ENCODE results near the gene CCDC90B. TPM values are rescaled to one million over a fixed set of nuclear protein-coding genes. Genes with fewer than 3 reads are reported as not detected.
"Not testable (repeated sequence)": the region's sequence is repeated elsewhere in the genome, so short reads cannot be mapped to it uniquely, and the experiment has no call there.

Gene CCDC90B
- total RNA-seq, 1 donor from 2014 or later, result 35.8 TPM

DNA sequence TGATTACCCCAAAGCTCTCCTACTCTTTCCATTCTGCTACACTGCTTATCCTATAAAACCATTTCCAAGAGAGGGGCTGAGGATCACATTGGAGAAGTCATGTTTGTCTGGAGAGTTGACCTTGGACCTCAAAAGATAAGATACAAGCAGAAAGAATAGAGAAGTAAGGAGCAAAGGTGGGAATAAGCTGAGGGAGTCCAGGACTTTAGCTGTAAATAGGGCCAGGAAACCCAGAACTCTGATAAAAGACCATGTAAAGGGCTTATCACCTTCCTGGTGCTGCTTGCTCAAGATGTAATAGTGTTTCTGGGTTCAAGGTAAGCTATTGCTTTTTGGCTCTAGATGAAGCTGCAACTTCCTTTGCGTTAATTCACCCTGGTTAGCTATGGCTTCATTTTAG is 32.8 kb upstream of the CCDC90B start:
- TF ChIP-seq, protein P1, sequence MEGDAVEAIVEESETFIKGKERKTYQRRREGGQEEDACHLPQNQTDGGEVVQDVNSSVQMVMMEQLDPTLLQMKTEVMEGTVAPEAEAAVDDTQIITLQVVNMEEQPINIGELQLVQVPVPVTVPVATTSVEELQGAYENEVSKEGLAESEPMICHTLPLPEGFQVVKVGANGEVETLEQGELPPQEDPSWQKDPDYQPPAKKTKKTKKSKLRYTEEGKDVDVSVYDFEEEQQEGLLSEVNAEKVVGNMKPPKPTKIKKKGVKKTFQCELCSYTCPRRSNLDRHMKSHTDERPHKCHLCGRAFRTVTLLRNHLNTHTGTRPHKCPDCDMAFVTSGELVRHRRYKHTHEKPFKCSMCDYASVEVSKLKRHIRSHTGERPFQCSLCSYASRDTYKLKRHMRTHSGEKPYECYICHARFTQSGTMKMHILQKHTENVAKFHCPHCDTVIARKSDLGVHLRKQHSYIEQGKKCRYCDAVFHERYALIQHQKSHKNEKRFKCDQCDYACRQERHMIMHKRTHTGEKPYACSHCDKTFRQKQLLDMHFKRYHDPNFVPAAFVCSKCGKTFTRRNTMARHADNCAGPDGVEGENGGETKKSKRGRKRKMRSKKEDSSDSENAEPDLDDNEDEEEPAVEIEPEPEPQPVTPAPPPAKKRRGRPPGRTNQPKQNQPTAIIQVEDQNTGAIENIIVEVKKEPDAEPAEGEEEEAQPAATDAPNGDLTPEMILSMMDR (IDR thresholded peaks at IDR 0.05; ENCODE audit: insufficient read depth, low read length, severe bottlenecking), result no peak

DNA sequence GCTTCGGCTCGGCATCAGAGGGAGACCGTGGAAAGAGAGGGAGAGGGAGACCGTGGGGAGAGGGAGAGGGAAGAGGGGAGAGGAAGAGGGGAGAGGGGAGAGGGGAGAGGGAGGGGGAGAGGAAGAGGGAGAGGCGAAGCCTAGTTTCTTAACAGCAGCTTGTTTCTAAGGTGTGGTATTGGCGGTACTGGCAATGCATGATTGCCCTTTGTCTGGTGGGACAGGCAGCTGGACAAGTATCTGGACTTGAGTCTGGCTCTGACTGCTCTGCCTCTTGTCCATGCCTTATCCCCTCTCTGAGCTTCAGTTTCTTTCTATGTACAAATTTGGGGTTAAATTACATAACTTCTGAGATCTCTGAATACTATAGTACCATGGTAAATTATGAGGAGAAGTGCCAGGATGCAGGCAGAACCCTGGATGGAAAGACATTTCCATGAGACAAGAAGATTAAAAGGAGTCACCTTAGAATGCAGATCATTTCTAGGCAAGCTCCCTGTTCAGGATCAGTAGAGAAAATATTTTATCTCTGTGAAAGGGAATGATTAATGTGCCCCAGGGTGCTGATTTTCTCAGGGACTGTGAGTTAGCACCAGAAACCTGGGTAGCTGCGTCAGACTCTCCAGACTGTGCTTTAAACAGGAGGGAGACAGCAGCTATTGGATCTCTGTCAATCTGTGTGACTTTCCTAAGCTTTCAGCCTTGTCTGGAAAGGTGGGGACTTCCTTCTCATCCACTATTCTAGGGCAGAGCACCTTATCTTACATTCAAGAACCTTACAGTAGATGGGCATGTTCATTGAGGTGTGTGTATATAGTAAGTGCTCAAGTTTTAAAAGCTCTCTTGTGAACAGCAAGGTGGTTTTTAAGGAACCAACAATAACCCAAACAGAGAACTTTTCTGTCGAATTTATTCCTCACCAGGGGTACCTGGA is 31.9 kb upstream of the CCDC90B start:
- Histone ChIP-seq H3K27me3 (ENCODE audit: control insufficient read depth, insufficient read depth, low read length) (no peaks in the 10 kb centered on the region), H3K36me3 (ENCODE audit: control insufficient read depth, insufficient read depth, low read length) (no peaks in the 10 kb centered on the region), H3K4me3 (ENCODE audit: low read depth, low read length) (no peak overlapping the region)
- TF ChIP-seq, protein P1 (IDR thresholded peaks at IDR 0.05; ENCODE audit: insufficient read depth, low read length, severe bottlenecking), result no peak
- DNase-seq (ENCODE audit: low read depth) (peak; percentile 30), FAIRE-seq (no peak)

More for the DNA sequence above, 32.8 kb upstream of the CCDC90B start:
- DNase-seq (ENCODE audit: low read depth) (no peak), FAIRE-seq (no peak)
- Histone ChIP-seq H3K27me3 (ENCODE audit: control insufficient read depth, insufficient read depth, low read length) (no peaks in the 10 kb centered on the region), H3K36me3 (ENCODE audit: control insufficient read depth, insufficient read depth, low read length) (no peaks in the 10 kb centered on the region), H3K4me3 (ENCODE audit: low read depth, low read length) (no peak overlapping the region)

DNA sequence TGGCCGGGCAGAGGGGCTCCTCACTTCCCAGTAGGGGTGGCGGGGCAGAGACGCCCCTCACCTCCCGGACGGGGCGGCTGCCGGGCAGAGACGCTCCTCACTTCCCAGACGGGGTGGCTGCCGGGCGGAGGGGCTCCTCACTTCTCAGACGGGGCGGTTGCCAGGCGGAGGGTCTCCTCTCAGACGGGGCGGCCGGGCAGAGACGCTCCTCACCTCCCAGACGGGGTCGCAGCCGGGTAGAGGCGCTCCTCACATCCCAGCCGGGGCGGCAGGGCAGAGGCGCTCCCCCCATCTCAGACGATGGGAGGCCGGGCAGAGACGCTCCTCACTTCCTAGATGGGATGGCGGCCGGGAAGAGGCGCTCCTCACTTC is 30.7 kb upstream of the CCDC90B start:
- FAIRE-seq; H3K36me3 ChIP-seq (ENCODE audit: control insufficient read depth, insufficient read depth, low read length); H3K4me3 ChIP-seq (ENCODE audit: low read depth, low read length); H3K27me3 ChIP-seq (ENCODE audit: control insufficient read depth, insufficient read depth, low read length); DNase-seq (ENCODE audit: low read depth): not testable (repeated sequence)

DNA sequence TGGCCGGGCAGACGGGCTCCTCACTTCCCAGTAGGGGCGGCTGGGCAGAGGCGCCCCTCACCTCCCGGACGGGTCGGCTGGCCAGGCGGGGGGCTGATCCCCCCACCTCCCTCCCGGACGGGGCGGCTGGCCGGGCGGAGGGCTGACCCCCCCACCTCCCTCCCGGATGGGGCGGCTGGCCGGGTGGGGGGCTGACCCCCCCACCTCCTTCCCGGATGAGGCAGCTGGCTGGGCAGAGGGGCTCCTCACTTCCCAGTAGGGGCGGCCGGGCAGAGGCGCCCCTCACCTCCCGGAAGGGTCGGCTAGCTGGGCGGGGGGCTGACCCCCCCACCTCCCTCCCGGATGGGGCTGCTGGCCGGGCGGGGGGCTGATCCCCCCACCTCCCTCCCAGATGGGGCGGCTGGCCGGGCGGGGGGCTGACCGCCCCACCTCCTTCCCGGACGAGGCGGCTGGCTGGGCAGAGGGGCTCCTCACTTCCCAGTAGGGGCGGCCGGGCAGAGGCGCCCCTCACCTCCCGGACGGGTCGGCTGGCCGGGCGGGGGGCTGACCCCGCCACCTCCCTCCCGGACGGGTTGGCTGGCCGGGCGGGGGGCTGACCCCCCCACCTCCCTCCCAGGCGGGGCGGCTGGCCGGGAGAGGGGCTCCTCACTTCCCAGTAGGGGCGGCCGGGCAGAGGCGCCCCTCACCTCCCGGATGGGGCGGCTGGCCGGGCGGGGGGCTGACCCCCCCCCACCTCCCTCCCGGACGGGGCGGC is 30.2 kb upstream of the CCDC90B start:
- H3K27me3 ChIP-seq (ENCODE audit: control insufficient read depth, insufficient read depth, low read length); H3K4me3 ChIP-seq (ENCODE audit: low read depth, low read length); FAIRE-seq; H3K36me3 ChIP-seq (ENCODE audit: control insufficient read depth, insufficient read depth, low read length); DNase-seq (ENCODE audit: low read depth): not testable (repeated sequence)

DNA sequence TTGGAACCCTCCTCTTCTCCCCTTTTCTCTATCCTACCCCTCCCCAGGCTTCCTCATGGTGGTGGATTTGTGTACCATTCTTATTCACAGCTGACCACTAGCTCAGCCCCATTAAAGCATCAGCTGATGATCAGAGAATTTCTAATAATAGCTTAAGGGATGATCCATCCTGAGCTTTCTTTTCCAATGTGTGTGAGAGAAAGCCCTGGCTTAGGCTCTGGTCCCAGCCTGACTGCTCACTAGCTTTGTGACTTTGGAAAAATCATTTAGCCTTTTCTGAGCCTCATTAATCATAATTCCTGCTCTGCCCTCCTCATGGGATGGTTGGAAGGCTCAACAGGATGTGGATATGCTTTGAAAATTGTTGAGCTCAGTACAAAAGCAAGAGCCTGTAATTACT is 26.3 kb upstream of the CCDC90B start:
- DNase-seq (ENCODE audit: low read depth), result no peak
- H3K4me3 ChIP-seq (ENCODE audit: low read depth, low read length), result no peak overlapping the region
- no peak for FAIRE-seq
- TF ChIP-seq, protein P1 (IDR thresholded peaks at IDR 0.05; ENCODE audit: insufficient read depth, low read length, severe bottlenecking), result no peak
- H3K36me3 ChIP-seq (ENCODE audit: control insufficient read depth, insufficient read depth, low read length), result no peaks in the 10 kb centered on the region
- H3K27me3 ChIP-seq (ENCODE audit: control insufficient read depth, insufficient read depth, low read length), result no peaks in the 10 kb centered on the region

DNA sequence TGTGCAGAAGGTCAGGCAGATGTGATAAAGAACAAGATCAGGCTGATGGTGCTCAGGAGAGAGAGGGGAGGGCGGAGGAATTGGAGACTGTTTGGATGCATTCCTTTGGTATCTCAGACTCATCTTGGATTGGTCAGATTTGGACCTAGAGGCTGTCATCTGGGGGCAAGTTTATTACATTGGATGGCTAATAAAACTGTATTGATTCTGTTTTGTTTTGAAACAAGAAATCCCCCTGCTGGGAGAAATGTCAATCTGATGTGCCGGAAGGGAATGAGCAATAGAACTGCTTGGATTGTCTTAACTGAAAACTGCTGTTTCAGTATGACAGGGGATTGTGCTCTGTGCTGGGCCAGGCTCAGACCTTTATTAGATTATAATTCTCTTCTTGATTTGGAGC is 25.5 kb upstream of the CCDC90B start:
- DNase-seq (ENCODE audit: low read depth) (no peak), FAIRE-seq (no peak)
- TF ChIP-seq, protein P1 (IDR thresholded peaks at IDR 0.05; ENCODE audit: insufficient read depth, low read length, severe bottlenecking), result no peak
- Histone ChIP-seq H3K27me3 (ENCODE audit: control insufficient read depth, insufficient read depth, low read length) (no peaks in the 10 kb centered on the region), H3K36me3 (ENCODE audit: control insufficient read depth, insufficient read depth, low read length) (no peaks in the 10 kb centered on the region), H3K4me3 (ENCODE audit: low read depth, low read length) (no peak overlapping the region)

Measured in bronchial epithelial cell (primary cell).